ENCODE results near the gene TTPAL. TPM values are rescaled to one million over a fixed set of nuclear protein-coding genes. Genes with fewer than 3 reads are reported as not detected.

The TTPAL gene
- total RNA-seq, 3 donors from 2014 or later = 7.2 to 10.2 (median 9.9) TPM

DNA sequence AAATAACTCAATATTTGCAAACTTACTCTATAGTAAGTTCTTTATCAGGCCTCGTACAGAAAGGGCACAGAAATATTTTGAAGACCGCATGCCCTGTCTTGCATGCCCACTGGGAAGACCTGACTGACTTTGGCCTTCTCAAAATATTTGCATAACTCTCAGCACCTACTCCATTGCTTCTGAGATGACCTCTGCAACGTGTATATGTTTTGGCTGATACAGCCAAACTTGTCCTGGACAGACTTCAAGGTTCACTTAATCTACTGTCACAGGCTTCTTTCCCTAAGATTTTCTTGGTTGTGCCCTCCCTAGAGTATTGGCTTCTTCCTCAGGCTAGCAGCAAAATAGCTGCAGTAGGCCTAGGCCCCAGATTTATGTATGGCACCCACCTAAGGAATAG lies 67.7 kb downstream of the TTPAL start:
- Histone ChIP-seq H3K36me3 (ENCODE audit: low read depth) (no peaks in the 10 kb centered on the region), H3K9me3 (no peaks in the 10 kb centered on the region), H3K4me1 (ENCODE audit: low read depth) (peaks cover 11% of the 10 kb centered on the region), H3K4me3 (no peak overlapping the region)
- intact Hi-C loops (cut with DNase I, micrococcal nuclease) = no loop called here
- TF ChIP-seq, protein P1, sequence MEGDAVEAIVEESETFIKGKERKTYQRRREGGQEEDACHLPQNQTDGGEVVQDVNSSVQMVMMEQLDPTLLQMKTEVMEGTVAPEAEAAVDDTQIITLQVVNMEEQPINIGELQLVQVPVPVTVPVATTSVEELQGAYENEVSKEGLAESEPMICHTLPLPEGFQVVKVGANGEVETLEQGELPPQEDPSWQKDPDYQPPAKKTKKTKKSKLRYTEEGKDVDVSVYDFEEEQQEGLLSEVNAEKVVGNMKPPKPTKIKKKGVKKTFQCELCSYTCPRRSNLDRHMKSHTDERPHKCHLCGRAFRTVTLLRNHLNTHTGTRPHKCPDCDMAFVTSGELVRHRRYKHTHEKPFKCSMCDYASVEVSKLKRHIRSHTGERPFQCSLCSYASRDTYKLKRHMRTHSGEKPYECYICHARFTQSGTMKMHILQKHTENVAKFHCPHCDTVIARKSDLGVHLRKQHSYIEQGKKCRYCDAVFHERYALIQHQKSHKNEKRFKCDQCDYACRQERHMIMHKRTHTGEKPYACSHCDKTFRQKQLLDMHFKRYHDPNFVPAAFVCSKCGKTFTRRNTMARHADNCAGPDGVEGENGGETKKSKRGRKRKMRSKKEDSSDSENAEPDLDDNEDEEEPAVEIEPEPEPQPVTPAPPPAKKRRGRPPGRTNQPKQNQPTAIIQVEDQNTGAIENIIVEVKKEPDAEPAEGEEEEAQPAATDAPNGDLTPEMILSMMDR (IDR thresholded peaks at IDR 0.05) = no peak
- DNase-seq (no peak), ATAC-seq (no peak)

Other genes starting within 250 kb of the TTPAL start
- under 1 TPM in 1 of 3 donors, not detected in 2; 0.25 TPM for gene GDAP1L1, start 228.6 kb upstream of the TTPAL start, total RNA-seq
- gene FITM2, start 164.7 kb upstream of the TTPAL start, total RNA-seq = 10 to 100 TPM; 10.9 to 12.6 (median 10.9) TPM
- not detected for gene R3HDML, start 138.8 kb upstream of the TTPAL start, total RNA-seq
- 100 to 1,000 TPM; 125 to 332 (median 237) TPM for gene HNF4A, start 120.2 kb upstream of the TTPAL start, total RNA-seq
- gene SERINC3, start 46.2 kb downstream of the TTPAL start, total RNA-seq = 100 to 1,000 TPM; 103 to 128 (median 110) TPM
- 100 to 1,000 TPM in 1 of 3 donors, 10 to 100 TPM in 2; 39.9 to 101 (median 42.4) TPM for gene PKIG, start 106.7 kb downstream of the TTPAL start, total RNA-seq
- 1 to 10 TPM; 2.2 to 6.9 (median 5.9) TPM for gene ADA, start 175.8 kb downstream of the TTPAL start, total RNA-seq
- gene CCN5, start 239.5 kb downstream of the TTPAL start, total RNA-seq = 1 to 10 TPM; 1.7 to 6.3 (median 4.2) TPM

Measured in mucosa of descending colon (tissue), 3 donors.